ENCODE data around the gene SYNGAP1.

DNA sequence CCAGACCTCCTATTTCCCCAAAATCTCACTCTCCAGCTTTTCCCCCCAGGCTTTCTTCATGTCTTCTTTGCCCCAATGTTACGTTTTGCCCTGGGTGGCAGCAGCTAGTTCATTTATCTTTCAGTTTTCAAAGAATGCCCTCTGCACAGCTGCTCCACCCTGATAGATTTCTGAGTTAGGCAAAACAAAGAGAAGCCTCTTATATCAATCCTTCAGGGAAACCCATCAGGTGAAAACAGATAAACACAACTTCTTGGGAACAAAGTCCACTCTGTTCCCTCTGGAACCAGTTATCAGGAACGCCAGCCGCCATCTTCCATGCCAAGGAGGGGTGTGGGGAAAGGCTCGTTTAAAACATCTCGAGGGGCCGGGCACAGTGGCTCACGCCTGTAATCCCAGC, 68.5 kb downstream of the SYNGAP1 start:
- TF ChIP-seq, protein P1, sequence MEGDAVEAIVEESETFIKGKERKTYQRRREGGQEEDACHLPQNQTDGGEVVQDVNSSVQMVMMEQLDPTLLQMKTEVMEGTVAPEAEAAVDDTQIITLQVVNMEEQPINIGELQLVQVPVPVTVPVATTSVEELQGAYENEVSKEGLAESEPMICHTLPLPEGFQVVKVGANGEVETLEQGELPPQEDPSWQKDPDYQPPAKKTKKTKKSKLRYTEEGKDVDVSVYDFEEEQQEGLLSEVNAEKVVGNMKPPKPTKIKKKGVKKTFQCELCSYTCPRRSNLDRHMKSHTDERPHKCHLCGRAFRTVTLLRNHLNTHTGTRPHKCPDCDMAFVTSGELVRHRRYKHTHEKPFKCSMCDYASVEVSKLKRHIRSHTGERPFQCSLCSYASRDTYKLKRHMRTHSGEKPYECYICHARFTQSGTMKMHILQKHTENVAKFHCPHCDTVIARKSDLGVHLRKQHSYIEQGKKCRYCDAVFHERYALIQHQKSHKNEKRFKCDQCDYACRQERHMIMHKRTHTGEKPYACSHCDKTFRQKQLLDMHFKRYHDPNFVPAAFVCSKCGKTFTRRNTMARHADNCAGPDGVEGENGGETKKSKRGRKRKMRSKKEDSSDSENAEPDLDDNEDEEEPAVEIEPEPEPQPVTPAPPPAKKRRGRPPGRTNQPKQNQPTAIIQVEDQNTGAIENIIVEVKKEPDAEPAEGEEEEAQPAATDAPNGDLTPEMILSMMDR (IDR thresholded peaks at IDR 0.05), result no peak
- no peak for TF ChIP-seq ZFX (IDR thresholded peaks at IDR 0.05; ENCODE audit: borderline replicate concordance)

All from 22Rv1 (cell line).